ENCODE results near the gene GALNT9. TPM values are rescaled to one million over a fixed set of nuclear protein-coding genes. Genes with fewer than 3 reads are reported as not detected.

The GALNT9 gene
- polyA plus RNA-seq, 2 of the 4 experiments (the other 2 are of a cell fraction), result 0.66 to 2.8 TPM

- no peak for ATAC-seq
- Histone ChIP-seq H3K9me3 (no peaks in the 10 kb centered on the region), H3K27ac (no peak overlapping the region), H3K4me1 (no peaks in the 10 kb centered on the region; the same call in 2 of the 3 replicates), H3K4me3 (no peak overlapping the region), H3K4me2 (no peak overlapping the region)
- FAIRE-seq, result no peak
- CTCF ChIA-PET, result no interaction called here
- DNase-seq (ENCODE audit: low read depth in 1 of 2, low spot score in 1 of 2), result no peak
- TF ChIP-seq FOSB (CRISPR knock-in tag; IDR thresholded peaks at IDR 0.05), result no peak
- no peak for TF ChIP-seq EHMT2 (IDR thresholded peaks at IDR 0.05; ENCODE audit: low read depth)
- no peak for TF ChIP-seq RARB (CRISPR knock-in tag; IDR thresholded peaks at IDR 0.05)
- TF ChIP-seq HOXB5 (CRISPR knock-in tag; IDR thresholded peaks at IDR 0.05), result no peak
- TF ChIP-seq, protein P1, sequence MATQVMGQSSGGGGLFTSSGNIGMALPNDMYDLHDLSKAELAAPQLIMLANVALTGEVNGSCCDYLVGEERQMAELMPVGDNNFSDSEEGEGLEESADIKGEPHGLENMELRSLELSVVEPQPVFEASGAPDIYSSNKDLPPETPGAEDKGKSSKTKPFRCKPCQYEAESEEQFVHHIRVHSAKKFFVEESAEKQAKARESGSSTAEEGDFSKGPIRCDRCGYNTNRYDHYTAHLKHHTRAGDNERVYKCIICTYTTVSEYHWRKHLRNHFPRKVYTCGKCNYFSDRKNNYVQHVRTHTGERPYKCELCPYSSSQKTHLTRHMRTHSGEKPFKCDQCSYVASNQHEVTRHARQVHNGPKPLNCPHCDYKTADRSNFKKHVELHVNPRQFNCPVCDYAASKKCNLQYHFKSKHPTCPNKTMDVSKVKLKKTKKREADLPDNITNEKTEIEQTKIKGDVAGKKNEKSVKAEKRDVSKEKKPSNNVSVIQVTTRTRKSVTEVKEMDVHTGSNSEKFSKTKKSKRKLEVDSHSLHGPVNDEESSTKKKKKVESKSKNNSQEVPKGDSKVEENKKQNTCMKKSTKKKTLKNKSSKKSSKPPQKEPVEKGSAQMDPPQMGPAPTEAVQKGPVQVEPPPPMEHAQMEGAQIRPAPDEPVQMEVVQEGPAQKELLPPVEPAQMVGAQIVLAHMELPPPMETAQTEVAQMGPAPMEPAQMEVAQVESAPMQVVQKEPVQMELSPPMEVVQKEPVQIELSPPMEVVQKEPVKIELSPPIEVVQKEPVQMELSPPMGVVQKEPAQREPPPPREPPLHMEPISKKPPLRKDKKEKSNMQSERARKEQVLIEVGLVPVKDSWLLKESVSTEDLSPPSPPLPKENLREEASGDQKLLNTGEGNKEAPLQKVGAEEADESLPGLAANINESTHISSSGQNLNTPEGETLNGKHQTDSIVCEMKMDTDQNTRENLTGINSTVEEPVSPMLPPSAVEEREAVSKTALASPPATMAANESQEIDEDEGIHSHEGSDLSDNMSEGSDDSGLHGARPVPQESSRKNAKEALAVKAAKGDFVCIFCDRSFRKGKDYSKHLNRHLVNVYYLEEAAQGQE (IDR thresholded peaks at IDR 0.05), result no peak
- no peak for TF ChIP-seq USF2 (IDR thresholded peaks at IDR 0.05)
- TF ChIP-seq MAX (IDR thresholded peaks at IDR 0.05), result no peak
- TF ChIP-seq, protein P2, sequence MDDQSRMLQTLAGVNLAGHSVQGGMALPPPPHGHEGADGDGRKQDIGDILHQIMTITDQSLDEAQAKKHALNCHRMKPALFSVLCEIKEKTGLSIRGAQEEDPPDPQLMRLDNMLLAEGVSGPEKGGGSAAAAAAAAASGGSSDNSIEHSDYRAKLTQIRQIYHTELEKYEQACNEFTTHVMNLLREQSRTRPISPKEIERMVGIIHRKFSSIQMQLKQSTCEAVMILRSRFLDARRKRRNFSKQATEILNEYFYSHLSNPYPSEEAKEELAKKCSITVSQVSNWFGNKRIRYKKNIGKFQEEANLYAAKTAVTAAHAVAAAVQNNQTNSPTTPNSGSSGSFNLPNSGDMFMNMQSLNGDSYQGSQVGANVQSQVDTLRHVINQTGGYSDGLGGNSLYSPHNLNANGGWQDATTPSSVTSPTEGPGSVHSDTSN (IDR thresholded peaks at IDR 0.05), result no peak
- no peak for TF ChIP-seq ZNF302 (CRISPR knock-in tag; IDR thresholded peaks at IDR 0.05)
- TF ChIP-seq TFCP2L1 (CRISPR knock-in tag; IDR thresholded peaks at IDR 0.05), result no peak
- TF ChIP-seq FOXS1 (CRISPR knock-in tag; IDR thresholded peaks at IDR 0.05), result no peak
- TF ChIP-seq HOXA7 (CRISPR knock-in tag; IDR thresholded peaks at IDR 0.05), result no peak
- no peak for TF ChIP-seq POLR2A (IDR thresholded peaks at IDR 0.05; ENCODE audit: low read length)
- WGBS (ENCODE audit: missing lambda C conversion rate), result 76% methylated on average over 13 of the region's 15 CpGs
- POLR2A ChIA-PET, result no interaction called here
Measured at GRCh38 chr12:132172619-132173018, 156.8 kb downstream of the GALNT9 start.

DNA sequence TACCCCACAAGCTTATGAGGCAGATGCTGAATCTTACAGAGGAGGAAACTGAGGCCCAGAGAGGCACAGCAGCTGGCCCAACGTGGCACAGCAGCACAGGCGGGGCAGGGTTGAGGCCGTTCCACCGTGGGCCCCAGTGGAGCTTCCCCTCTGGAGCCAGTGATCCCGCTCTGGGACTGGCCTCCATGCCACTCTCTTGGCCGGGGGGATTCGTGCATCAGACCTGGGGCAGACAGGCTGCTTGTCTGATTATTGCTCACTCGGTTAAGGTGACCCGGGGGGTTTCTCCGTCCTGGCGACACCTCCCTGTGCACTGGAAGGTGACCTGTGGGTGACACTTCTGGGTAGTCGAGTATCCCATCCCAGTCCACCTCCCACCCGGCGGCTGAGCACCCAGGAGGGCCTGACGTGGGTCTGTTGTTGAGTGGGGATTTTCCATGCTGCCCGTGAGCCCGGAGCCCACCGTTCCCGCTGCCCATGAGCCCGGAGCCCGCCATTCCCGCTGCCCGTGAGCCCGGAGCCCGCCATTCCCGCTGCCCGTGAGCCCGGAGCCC, 157.3 kb downstream of the GALNT9 start:
- no peaks in the 10 kb centered on the region; the same call in 2 of the 3 replicates for H3K4me1 ChIP-seq
- no peak overlapping the region for H3K4me3 ChIP-seq
- no peak overlapping the region for H3K27ac ChIP-seq
- ATAC-seq, result no peak
- DNase-seq (ENCODE audit: low read depth in 1 of 2, low spot score in 1 of 2), result no peak
- H3K4me2 ChIP-seq, result no peak overlapping the region
- FAIRE-seq, result no peak
- 48% methylated on average over 20 of the region's 28 CpGs for WGBS (ENCODE audit: missing lambda C conversion rate)
- ChIA-PET CTCF (interaction anchor here (1.0 to 1.6 kb wide), 4 partner anchors 11 to 48 kb away, joined by 3 to 5 read pairs (median 4); no protein-coding TSS in a partner anchor), POLR2A (no interaction called here)
- H3K9me3 ChIP-seq, result no peaks in the 10 kb centered on the region
- TF ChIP-seq RFX5 (IDR thresholded peaks at IDR 0.05) (no peak), PHF8 (IDR thresholded peaks at IDR 0.05; ENCODE audit: borderline replicate concordance, low read depth) (no peak), TP53 (CRISPR knock-in tag; IDR thresholded peaks at IDR 0.05) (no peak), BCL3 (IDR thresholded peaks at IDR 0.05) (no peak), POLR2A (IDR thresholded peaks at IDR 0.05; ENCODE audit: low read length) (no peak), MYC (IDR thresholded peaks at IDR 0.05; ENCODE audit: borderline replicate concordance, low read length) (no peak), USF2 (IDR thresholded peaks at IDR 0.05) (no peak), HMGXB4 (CRISPR knock-in tag; IDR thresholded peaks at IDR 0.05; ENCODE audit: borderline replicate concordance) (no peak), CHD2 (IDR thresholded peaks at IDR 0.05; ENCODE audit: low read length, partially characterized antibody) (no peak)
- TF ChIP-seq, protein P3, sequence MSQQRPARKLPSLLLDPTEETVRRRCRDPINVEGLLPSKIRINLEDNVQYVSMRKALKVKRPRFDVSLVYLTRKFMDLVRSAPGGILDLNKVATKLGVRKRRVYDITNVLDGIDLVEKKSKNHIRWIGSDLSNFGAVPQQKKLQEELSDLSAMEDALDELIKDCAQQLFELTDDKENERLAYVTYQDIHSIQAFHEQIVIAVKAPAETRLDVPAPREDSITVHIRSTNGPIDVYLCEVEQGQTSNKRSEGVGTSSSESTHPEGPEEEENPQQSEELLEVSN (IDR thresholded peaks at IDR 0.05; ENCODE audit: borderline replicate concordance, low read depth), result no peak
- TF ChIP-seq, protein P1 (IDR thresholded peaks at IDR 0.05), result no peak

All from A549 (cell line).